ENCODE results near the gene ATOH1.

DNA sequence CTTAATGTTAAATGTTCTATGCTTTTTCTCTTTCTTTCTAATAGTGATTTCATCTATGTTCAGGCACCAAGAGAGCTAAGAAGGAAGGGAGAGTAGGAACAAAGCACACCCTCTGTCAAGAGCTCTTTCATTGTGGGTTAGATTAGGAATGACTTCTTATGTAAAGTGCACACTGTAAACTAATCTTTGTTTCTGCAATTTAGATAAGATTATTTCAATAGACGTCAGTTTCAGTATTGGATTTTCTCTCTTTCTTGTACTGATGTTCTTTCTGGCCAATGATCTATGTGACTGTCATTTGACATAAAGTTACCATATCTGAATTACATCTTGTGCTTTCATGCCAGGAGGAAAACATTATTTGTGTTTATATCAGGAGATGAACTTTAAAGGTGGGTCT lies 48.2 kb downstream of the ATOH1 start:
- no peak for TF ChIP-seq YY1 (IDR thresholded peaks at IDR 0.05; ENCODE audit: insufficient read depth, insufficient read length)
- TF ChIP-seq ZNF274 (IDR thresholded peaks at IDR 0.05; ENCODE audit: low read depth, low read length), result no peak
- no peak for TF ChIP-seq SUZ12 (IDR thresholded peaks at IDR 0.05; ENCODE audit: extremely low read depth, insufficient read depth, insufficient read length)

Data from NT2/D1 (cell line).